ENCODE measurements around the gene BDKRB2. TPM values are rescaled to one million over a fixed set of nuclear protein-coding genes. Genes with fewer than 3 reads are reported as not detected.

BDKRB2 gene
- total RNA-seq, 2 donors from 2014 or later: 11.3 to 23.3 TPM

DNA sequence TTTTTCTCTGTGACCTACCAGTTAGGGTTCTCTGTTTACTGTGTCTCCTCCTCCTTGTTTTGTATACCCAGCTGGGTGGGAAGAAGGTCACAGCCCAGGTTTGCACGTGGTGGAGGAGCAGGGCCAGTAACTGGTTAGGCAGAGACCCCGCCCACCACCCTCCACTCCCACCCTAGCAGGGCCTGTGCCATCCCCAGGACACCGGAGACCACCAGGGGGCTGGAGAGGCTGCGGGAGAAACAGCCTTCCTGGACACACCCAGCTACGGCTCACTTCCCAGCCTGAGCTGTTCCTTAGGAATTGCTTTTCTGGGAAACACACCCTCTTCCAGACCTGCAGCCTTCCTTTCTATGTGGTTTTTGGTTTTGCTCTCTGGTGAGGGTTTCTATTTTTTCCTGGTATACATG is 21.1 kb downstream of the BDKRB2 start:
- Histone ChIP-seq H3K9ac (ENCODE audit: low read depth in 2 of 2, low read length in 2 of 2) (peak overlapping the region; percentile 37 to 49), H3K4me1 (peaks cover 8% of the 10 kb centered on the region), H3K9me3 (no peaks in the 10 kb centered on the region), H3K27ac (peak overlapping the region; percentile 72), H3K36me3 (no peaks in the 10 kb centered on the region), H3K27me3 (no peaks in the 10 kb centered on the region), H3K4me3 (no peak overlapping the region)
- DNase-seq: peak; percentile 72
- TF ChIP-seq, protein P1, sequence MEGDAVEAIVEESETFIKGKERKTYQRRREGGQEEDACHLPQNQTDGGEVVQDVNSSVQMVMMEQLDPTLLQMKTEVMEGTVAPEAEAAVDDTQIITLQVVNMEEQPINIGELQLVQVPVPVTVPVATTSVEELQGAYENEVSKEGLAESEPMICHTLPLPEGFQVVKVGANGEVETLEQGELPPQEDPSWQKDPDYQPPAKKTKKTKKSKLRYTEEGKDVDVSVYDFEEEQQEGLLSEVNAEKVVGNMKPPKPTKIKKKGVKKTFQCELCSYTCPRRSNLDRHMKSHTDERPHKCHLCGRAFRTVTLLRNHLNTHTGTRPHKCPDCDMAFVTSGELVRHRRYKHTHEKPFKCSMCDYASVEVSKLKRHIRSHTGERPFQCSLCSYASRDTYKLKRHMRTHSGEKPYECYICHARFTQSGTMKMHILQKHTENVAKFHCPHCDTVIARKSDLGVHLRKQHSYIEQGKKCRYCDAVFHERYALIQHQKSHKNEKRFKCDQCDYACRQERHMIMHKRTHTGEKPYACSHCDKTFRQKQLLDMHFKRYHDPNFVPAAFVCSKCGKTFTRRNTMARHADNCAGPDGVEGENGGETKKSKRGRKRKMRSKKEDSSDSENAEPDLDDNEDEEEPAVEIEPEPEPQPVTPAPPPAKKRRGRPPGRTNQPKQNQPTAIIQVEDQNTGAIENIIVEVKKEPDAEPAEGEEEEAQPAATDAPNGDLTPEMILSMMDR (IDR thresholded peaks at IDR 0.05): no peak
- intact Hi-C loops (cut with DNase I): no loop called here

DNA sequence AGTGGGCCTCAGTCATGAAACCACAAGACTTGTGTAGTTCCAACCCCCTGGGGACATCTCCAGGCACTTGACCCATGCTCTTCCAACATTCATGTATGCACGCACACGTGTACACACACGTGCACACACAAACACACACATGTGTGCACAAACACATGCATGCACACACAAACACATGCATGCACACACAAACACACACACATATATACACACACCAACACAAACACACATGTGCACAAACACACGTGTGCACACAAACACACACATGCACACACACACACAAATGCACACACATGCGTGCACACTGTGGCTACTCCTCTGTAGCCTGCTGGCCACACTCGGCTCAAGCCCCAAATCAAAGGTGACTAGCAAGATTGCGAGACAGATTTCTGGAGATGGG is 22.8 kb downstream of the BDKRB2 start:
- Histone ChIP-seq H3K4me3 (no peak overlapping the region), H3K4me1 (peaks cover 8% of the 10 kb centered on the region), H3K27me3 (no peaks in the 10 kb centered on the region), H3K36me3 (no peaks in the 10 kb centered on the region), H3K27ac (no peak overlapping the region), H3K9ac (ENCODE audit: low read depth in 2 of 2, low read length in 2 of 2) (no peak overlapping the region), H3K9me3 (no peaks in the 10 kb centered on the region)
- TF ChIP-seq, protein P1 (IDR thresholded peaks at IDR 0.05): no peak
- DNase-seq: no peak
- intact Hi-C loops (cut with DNase I): no loop called here

DNA sequence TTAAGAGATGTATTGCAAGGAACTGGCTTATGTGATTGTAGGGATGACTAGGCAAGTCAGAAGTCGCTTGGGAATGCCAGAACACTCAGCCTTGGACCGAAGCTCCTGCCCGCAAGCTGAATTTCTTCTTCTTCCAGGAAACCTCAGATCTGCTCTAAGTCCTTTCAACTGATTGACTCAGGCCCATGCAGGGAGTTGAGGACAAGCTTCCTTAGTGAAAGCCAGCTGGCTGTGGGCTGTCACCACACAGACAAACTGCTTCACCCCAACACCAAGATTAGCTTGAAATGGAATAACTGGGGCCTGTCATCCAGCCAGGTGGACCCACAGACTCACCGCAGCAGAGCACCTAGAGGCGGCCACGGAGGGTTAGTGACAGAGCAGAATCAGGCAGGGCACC is 24.7 kb downstream of the BDKRB2 start:
- no peaks in the 10 kb centered on the region for H3K36me3 ChIP-seq
- no peak for DNase-seq
- intact Hi-C loops (cut with DNase I): no loop called here
- H3K9ac ChIP-seq (ENCODE audit: low read depth in 2 of 2, low read length in 2 of 2): no peak overlapping the region
- no peak overlapping the region for H3K27ac ChIP-seq
- H3K4me1 ChIP-seq: peaks cover 8% of the 10 kb centered on the region
- H3K9me3 ChIP-seq: no peaks in the 10 kb centered on the region
- TF ChIP-seq, protein P1 (IDR thresholded peaks at IDR 0.05): no peak
- H3K4me3 ChIP-seq: no peak overlapping the region
- H3K27me3 ChIP-seq: no peaks in the 10 kb centered on the region

DNA sequence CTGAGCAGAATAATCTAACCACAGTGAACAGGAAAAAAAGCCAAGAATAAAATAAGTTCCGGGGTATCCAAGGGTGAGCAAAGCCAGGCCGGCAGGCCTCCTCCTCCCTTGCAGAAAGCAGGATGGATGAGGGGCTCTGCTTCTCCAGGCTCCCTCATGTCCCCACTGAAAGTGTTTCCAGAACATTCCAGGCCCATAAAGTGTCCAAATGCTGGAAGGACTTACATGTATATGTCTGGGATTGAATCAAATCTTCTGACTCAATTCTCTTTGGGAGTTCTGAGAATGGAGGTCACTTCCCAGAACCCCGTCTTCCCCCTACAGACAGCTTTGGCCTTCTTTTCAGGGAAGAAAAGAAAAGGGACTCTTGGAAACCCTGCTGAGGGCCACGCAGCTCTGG is 26.4 kb downstream of the BDKRB2 start:
- H3K27ac ChIP-seq: no peak overlapping the region
- intact Hi-C loops (cut with DNase I): no loop called here
- H3K36me3 ChIP-seq: no peaks in the 10 kb centered on the region
- H3K9ac ChIP-seq (ENCODE audit: low read depth in 2 of 2, low read length in 2 of 2): no peak overlapping the region
- H3K27me3 ChIP-seq: no peaks in the 10 kb centered on the region
- no peaks in the 10 kb centered on the region for H3K9me3 ChIP-seq
- TF ChIP-seq, protein P1 (IDR thresholded peaks at IDR 0.05): no peak
- no peak overlapping the region for H3K4me3 ChIP-seq
- DNase-seq: no peak
- H3K4me1 ChIP-seq: peaks cover under 1% of the 10 kb centered on the region

DNA sequence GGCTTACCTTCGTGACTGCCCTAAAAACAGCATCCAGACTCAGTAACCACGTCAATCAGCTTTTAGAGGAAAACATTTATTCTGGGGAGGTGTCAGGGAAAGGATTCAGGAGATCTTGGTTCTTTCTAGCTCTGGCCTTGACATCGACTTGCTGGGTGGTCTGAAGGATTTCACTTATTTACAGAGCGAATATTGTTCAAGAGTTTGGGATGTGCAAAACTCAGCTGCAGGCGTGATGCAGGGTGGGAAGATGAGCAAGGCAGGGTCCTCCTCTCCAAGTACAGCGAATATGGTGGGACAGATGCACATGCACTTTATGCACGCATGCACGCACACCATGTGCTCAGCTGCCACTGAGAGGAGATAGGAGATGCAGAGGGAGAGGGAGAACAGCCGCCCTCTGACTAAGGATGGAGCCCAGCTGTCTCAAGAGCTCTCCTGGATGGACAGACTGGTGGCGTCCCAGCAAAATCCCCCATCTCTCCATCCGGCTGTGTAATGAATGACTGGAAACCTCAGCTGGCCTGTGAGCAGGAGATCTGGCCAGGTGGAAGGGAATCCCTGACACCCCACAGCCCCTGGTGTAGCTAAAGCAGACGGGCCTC is 27.0 kb downstream of the BDKRB2 start:
- Histone ChIP-seq H3K27ac (no peak overlapping the region), H3K9ac (ENCODE audit: low read depth in 2 of 2, low read length in 2 of 2) (no peak overlapping the region), H3K9me3 (no peaks in the 10 kb centered on the region), H3K36me3 (no peaks in the 10 kb centered on the region), H3K27me3 (no peaks in the 10 kb centered on the region), H3K4me1 (no peaks in the 10 kb centered on the region), H3K4me3 (no peak overlapping the region)
- intact Hi-C loops (cut with DNase I): no loop called here
- no peak for DNase-seq
- TF ChIP-seq, protein P1 (IDR thresholded peaks at IDR 0.05): no peak
